Neural cell (in vitro differentiated cells): ENCODE data around the gene TMCO2. TPM values are rescaled to one million over a fixed set of nuclear protein-coding genes. Genes with fewer than 3 reads are reported as not detected.

Experiments used
- H2AFZ ChIP-seq: fragments of 200-600, 300-800 bp; sonication (generic), shearing (Covaris generic); 2 replicates; pipeline ENCODE4 v1.6.0; 2014; ENCODE audit warnings: low read depth, mild to moderate bottlenecking, antibody characterized with exemption, low read length, moderate library complexity
- H3F3A ChIP-seq: fragments of 200-600 bp; shearing (Covaris generic); 2 replicates; pipeline ENCODE4 v1.6.1; 2016; ENCODE audit warnings: mild to moderate bottlenecking, moderate library complexity, mixed read lengths, antibody characterized with exemption, low read length; ENCODE audit not compliant: insufficient read depth, poor library complexity, severe bottlenecking
- H3K27ac ChIP-seq: fragments of 200-600, 300-800 bp; sonication (generic), shearing (Covaris generic); 2 replicates; pipeline ENCODE4 v1.5.1; 2014; ENCODE audit warnings: mild to moderate bottlenecking, low read length, moderate library complexity
- H3K27me3 ChIP-seq: fragments of 300-800, 200-600 bp; sonication (generic), shearing (Covaris generic); 2 replicates; pipeline ENCODE4 v1.6.0; 2014; ENCODE audit warnings: mild to moderate bottlenecking, low read depth, low read length, moderate library complexity; ENCODE audit not compliant: insufficient read depth
- H3K36me3 ChIP-seq: fragments of 300-800, 200-600 bp; sonication (generic), shearing (Covaris generic); 2 replicates; pipeline ENCODE4 v1.5.1; 2014; ENCODE audit warnings: mild to moderate bottlenecking, antibody characterized with exemption, low read length, moderate library complexity; ENCODE audit not compliant: insufficient read depth
- H3K4me2 ChIP-seq: fragments of 300-800, 200-600 bp; sonication (generic), shearing (Covaris generic); 2 replicates; pipeline ENCODE4 v1.6.0; 2014; ENCODE audit warnings: mild to moderate bottlenecking, low read length
- H3K4me3 ChIP-seq: fragments of 300-800, 200-600 bp; sonication (generic), shearing (Covaris generic); 2 replicates; pipeline ENCODE4 v1.5.1; 2014; ENCODE audit warnings: mild to moderate bottlenecking, low read length, moderate library complexity
- H3K79me2 ChIP-seq: fragments of 200-600 bp; shearing (Covaris generic); replicated peaks from 2 replicates; pipeline ENCODE4 v1.6.0; 2014; ENCODE audit warnings: mild to moderate bottlenecking, low read length, moderate library complexity; ENCODE audit not compliant: insufficient read depth
- H3K9ac ChIP-seq: fragments of 300-800, 200-600 bp; sonication (generic), shearing (Covaris generic); 2 replicates; pipeline ENCODE4 v1.6.1; 2016; ENCODE audit warnings: mild to moderate bottlenecking, low read length, mixed read lengths
- H3K9me2 ChIP-seq: fragments of 200-600 bp; shearing (Covaris generic); 2 replicates; pipeline ENCODE4 v1.6.1; 2016; ENCODE audit warnings: mild to moderate bottlenecking, low read length, mixed read lengths; ENCODE audit not compliant: insufficient read depth
- H3K9me3 ChIP-seq: fragments of 200-600, 300-800 bp; sonication (generic), shearing (Covaris generic); 2 replicates; pipeline ENCODE4 v1.6.1; 2016; ENCODE audit warnings: mild to moderate bottlenecking, mixed run types, low read length, moderate library complexity, mixed read lengths
- H4K20me1 ChIP-seq: fragments of 200-600 bp; shearing (Covaris generic); 2 replicates; pipeline ENCODE4 v1.6.1; 2016; ENCODE audit warnings: mild to moderate bottlenecking, mixed run types; ENCODE audit not compliant: insufficient read depth
- EP300 ChIP-seq: fragments of 450-650 bp; conservative IDR thresholded peaks from 2 replicates; pipeline ENCODE4 v1.6.1; 2014; ENCODE audit warnings: antibody characterized with exemption, mild to moderate bottlenecking, moderate library complexity; ENCODE audit not compliant: poor library complexity, severe bottlenecking
- EZH2 ChIP-seq: fragments of 200-600, 300-800 bp; shearing (Covaris generic), sonication (generic); IDR thresholded peaks from 2 replicates; pipeline ENCODE4 v1.6.1; 2014; ENCODE audit warnings: antibody characterized with exemption, low read length, borderline replicate concordance, mild to moderate bottlenecking; ENCODE audit not compliant: insufficient read depth, poor library complexity, severe bottlenecking
- MXI1 ChIP-seq: fragments of 450-650 bp; conservative IDR thresholded peaks from 2 replicates; pipeline ENCODE4 v1.6.1; 2014; ENCODE audit warnings: antibody characterized with exemption, mild to moderate bottlenecking; ENCODE audit not compliant: poor library complexity, severe bottlenecking
- POLR2AphosphoS5 ChIP-seq: IDR thresholded peaks from 2 replicates; pipeline ENCODE4 v1.6.1; 2012
- RAD21 ChIP-seq: fragments of 450-650 bp; conservative IDR thresholded peaks from 2 replicates; pipeline ENCODE4 v1.6.1; 2014; ENCODE audit warnings: antibody characterized with exemption, mild to moderate bottlenecking, moderate library complexity
- SMC3 ChIP-seq: fragments of 450-650 bp; conservative IDR thresholded peaks from 2 replicates; pipeline ENCODE4 v1.6.1; 2014; ENCODE audit warnings: antibody characterized with exemption, mild to moderate bottlenecking, moderate library complexity; ENCODE audit not compliant: poor library complexity
- TAF1 ChIP-seq: IDR thresholded peaks from 2 replicates; pipeline ENCODE4 v1.6.1; 2012; ENCODE audit warnings: low read depth
- polyA plus RNA-seq: library from polyadenylated mRNA; depleted of rRNA; stranded (reverse); fragments of >200 nt; gene quantifications from 2 replicates; pipeline ENCODE4 v1.2.3, GENCODE V29; 2014
- TF ChIP-seq, protein P1 (sequence below): IDR thresholded peaks from 2 replicates; pipeline ENCODE4 v1.6.1; 2012; ENCODE audit warnings: borderline replicate concordance
- TF ChIP-seq, protein P2 (sequence below): fragments of 450-650 bp; IDR thresholded peaks from 2 replicates; pipeline ENCODE4 v1.5.1; 2014; ENCODE audit warnings: antibody characterized with exemption, mild to moderate bottlenecking, moderate library complexity; ENCODE audit not compliant: poor library complexity, severe bottlenecking

The TMCO2 gene
- polyA plus RNA-seq, 1 donor from 2014 or later, result not detected

DNA sequence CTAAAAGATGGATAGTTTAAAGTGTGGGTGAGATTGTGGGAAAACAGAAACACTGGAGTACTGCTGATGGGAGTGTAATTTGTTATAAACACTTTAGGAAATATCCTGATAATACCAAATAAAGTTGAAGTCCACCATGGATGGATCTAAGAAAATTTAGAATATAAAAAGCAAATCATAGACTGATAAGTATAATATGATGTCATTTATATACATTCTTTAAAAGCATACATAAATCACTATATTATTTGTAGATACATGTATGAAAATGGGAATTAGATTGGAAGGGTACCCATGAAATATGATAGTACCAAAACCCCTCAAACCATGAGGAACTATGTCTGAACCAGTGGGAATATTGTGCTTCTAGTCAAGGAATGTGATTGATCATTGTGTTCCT, 18.2 kb downstream of the TMCO2 start:
- H3K9me3 ChIP-seq, result no peaks in the 10 kb centered on the region
- H3K36me3 ChIP-seq, result peaks cover 14% of the 10 kb centered on the region
- no peaks in the 10 kb centered on the region for H3K27me3 ChIP-seq
- H4K20me1 ChIP-seq, result no peaks in the 10 kb centered on the region
- no peak overlapping the region for H2AFZ ChIP-seq
- H3K9me2 ChIP-seq, result no peaks in the 10 kb centered on the region
- H3K9ac ChIP-seq, result no peak overlapping the region
- H3K4me2 ChIP-seq, result no peak overlapping the region
- H3F3A ChIP-seq, result no peaks in the 10 kb centered on the region
- no peak overlapping the region for H3K4me3 ChIP-seq
- H3K79me2 ChIP-seq, result no peaks in the 10 kb centered on the region
- no peak overlapping the region for H3K27ac ChIP-seq
- TF ChIP-seq, protein P1, sequence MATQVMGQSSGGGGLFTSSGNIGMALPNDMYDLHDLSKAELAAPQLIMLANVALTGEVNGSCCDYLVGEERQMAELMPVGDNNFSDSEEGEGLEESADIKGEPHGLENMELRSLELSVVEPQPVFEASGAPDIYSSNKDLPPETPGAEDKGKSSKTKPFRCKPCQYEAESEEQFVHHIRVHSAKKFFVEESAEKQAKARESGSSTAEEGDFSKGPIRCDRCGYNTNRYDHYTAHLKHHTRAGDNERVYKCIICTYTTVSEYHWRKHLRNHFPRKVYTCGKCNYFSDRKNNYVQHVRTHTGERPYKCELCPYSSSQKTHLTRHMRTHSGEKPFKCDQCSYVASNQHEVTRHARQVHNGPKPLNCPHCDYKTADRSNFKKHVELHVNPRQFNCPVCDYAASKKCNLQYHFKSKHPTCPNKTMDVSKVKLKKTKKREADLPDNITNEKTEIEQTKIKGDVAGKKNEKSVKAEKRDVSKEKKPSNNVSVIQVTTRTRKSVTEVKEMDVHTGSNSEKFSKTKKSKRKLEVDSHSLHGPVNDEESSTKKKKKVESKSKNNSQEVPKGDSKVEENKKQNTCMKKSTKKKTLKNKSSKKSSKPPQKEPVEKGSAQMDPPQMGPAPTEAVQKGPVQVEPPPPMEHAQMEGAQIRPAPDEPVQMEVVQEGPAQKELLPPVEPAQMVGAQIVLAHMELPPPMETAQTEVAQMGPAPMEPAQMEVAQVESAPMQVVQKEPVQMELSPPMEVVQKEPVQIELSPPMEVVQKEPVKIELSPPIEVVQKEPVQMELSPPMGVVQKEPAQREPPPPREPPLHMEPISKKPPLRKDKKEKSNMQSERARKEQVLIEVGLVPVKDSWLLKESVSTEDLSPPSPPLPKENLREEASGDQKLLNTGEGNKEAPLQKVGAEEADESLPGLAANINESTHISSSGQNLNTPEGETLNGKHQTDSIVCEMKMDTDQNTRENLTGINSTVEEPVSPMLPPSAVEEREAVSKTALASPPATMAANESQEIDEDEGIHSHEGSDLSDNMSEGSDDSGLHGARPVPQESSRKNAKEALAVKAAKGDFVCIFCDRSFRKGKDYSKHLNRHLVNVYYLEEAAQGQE, result no peak
- no peak for TF ChIP-seq POLR2AphosphoS5
- TF ChIP-seq MXI1, result no peak
- no peak for TF ChIP-seq RAD21
- no peak for TF ChIP-seq SMC3
- TF ChIP-seq, protein P2, sequence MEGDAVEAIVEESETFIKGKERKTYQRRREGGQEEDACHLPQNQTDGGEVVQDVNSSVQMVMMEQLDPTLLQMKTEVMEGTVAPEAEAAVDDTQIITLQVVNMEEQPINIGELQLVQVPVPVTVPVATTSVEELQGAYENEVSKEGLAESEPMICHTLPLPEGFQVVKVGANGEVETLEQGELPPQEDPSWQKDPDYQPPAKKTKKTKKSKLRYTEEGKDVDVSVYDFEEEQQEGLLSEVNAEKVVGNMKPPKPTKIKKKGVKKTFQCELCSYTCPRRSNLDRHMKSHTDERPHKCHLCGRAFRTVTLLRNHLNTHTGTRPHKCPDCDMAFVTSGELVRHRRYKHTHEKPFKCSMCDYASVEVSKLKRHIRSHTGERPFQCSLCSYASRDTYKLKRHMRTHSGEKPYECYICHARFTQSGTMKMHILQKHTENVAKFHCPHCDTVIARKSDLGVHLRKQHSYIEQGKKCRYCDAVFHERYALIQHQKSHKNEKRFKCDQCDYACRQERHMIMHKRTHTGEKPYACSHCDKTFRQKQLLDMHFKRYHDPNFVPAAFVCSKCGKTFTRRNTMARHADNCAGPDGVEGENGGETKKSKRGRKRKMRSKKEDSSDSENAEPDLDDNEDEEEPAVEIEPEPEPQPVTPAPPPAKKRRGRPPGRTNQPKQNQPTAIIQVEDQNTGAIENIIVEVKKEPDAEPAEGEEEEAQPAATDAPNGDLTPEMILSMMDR, result no peak

DNA sequence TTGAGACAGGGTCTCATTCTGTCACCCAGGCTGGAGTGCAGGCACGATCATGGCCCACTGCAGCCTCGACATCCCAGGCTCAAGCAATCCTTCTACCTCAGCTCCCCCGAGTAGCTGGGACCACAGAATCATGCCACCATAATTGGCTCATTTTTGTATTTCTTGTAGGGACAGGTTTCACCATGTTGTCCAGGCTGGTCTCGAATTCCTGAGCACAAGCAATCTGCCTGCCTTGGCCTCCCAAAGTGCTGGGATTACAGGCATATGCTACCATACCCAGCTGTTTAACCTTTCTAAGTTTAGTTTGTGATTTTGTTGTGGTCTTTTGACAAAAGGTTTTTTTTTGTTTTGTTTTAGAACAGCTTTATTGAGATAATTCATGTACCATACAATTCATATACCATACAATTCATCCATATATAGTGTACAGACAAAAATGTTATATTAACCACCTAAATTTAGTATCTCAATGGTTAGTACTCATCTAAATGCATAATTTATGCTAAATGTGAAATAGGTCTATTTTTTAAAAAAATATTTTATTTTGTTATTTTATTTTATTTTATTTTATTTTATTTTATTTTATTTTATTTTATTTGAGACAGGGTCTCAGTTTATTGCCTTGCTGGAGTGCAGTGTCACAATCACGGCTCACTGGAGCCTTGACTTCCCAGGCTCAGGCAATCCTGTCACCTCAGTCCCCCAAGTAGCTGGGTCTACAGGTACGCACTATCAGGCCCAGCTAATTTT, 19.2 kb downstream of the TMCO2 start:
- H3K27ac ChIP-seq, result no peak overlapping the region
- no peak overlapping the region for H3K9ac ChIP-seq
- H3K4me3 ChIP-seq, result no peak overlapping the region
- no peaks in the 10 kb centered on the region for H3F3A ChIP-seq
- TF ChIP-seq EP300 (no peak), TAF1 (no peak), RAD21 (no peak), MXI1 (no peak), EZH2 (no peak), SMC3 (no peak), POLR2AphosphoS5 (no peak)
- TF ChIP-seq, protein P2, result no peak
- TF ChIP-seq, protein P1, result no peak
- H3K9me3 ChIP-seq, result no peaks in the 10 kb centered on the region
- H3K36me3 ChIP-seq, result peaks cover 14% of the 10 kb centered on the region
- no peak overlapping the region for H3K4me2 ChIP-seq
- H2AFZ ChIP-seq, result no peak overlapping the region
- H3K79me2 ChIP-seq, result no peaks in the 10 kb centered on the region
- no peaks in the 10 kb centered on the region for H3K27me3 ChIP-seq
- no peaks in the 10 kb centered on the region for H4K20me1 ChIP-seq
- H3K9me2 ChIP-seq, result no peaks in the 10 kb centered on the region
